GM12891 (cell line): Measurements from ENCODE around the gene TBX4.

Experiments
- POLR2A ChIP-seq: IDR thresholded peaks from 2 replicates; pipeline ENCODE4 v1.6.1; 2011; ENCODE audit warnings: low read depth, low read length, control low read depth
- POLR2AphosphoS5 ChIP-seq: IDR thresholded peaks from 2 replicates; pipeline ENCODE4 v1.6.1; 2011; ENCODE audit warnings: low read depth, low read length, control low read depth

DNA sequence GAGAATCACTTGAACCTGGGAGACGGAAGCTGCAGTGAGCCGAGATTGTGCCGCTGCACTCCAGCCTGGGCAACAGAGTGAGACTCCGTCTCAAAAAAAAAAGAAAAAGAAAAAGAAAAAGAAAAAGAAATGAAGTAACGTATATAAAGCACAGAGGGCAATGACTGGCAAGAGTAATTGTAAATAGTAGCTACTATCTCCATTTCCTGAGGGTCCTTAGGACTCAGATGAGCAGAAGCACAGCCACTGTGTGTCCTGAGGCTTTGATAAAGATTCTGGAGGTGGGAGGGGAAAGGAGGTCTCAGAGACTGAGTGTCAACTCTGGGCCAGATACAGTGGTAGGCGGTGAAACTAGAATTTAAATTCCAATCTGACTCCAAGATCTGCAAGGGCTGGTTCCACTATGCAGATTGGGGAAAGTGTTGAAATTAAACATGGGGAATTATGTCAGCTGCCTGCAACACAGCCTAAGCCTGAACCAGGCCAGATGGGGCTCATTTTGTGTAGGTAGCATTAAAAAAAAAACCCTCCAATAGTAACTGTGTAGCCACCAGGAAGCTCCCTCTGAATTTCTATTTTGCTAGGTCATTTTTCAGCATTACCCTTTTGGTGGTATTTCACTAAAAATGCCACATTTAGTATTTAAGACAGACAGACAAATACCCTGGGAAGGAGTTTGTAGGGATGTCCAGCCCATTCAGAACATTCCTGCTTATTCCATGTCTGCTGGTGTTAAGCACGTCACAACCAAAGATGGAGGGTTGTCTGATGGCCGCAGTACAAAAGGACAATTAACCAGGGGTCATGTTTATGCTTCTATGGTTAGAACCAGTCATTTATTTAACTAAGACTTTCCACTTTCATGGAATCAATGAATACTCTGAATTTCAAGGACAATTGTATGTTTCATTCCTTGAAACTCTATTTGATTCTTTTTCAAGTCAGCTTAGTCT lies 46.1 kb downstream of the TBX4 start:
- no peak for TF ChIP-seq POLR2A
- TF ChIP-seq POLR2AphosphoS5 = no peak
